HG03135 (cell line): ENCODE results near the gene MT1X.

Source experiments
- ATAC-seq: cut with Tn5 transposase; IDR thresholded peaks from one replicate; pipeline ENCODE4 v1.9.1; 2021; ENCODE audit warnings: mild to moderate bottlenecking, moderate library complexity; ENCODE audit not compliant: unreplicated experiment

Gene MT1X

DNA sequence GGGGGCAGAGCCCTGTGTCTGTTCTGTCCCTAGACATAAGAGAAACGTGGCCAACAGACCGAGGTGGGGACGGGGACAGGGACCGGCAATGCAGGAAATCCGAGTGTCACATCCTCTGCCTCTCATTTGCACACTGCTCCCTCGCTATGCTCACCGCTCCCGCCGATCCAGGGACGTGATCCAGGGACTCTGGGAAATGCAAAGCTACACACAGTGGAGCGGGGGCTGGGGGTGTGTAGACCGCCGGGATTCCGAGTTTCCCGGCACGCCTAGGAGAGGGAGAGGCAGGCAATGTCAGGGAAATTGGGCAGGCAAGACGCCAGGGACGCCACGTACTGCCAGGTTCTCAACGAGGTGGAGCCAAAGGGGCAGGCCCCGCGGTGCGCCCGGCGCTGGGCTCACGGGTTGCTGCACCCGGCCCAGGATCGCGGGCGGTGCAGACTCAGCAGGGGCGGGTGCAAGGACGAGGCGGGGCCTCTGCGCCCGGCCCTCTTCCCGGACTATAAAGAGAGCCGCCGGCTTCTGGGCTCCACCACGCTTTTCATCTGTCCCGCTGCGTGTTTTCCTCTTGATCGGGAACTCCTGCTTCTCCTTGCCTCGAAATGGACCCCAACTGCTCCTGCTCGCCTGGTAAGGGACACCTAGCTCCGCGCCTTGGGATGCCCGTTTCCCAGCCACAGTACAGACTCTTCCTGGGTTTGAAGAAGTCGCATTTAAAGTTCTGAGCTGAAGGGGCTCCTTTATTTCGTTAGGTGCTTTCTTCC is at the start of gene MT1X:
Gene MT1X, plus strand, starts transcription at position 532 of the 764 bp plus-strand sequence. Its CDS starts 71 bp downstream, at position 603.
- peak; percentile 98 for ATAC-seq

DNA sequence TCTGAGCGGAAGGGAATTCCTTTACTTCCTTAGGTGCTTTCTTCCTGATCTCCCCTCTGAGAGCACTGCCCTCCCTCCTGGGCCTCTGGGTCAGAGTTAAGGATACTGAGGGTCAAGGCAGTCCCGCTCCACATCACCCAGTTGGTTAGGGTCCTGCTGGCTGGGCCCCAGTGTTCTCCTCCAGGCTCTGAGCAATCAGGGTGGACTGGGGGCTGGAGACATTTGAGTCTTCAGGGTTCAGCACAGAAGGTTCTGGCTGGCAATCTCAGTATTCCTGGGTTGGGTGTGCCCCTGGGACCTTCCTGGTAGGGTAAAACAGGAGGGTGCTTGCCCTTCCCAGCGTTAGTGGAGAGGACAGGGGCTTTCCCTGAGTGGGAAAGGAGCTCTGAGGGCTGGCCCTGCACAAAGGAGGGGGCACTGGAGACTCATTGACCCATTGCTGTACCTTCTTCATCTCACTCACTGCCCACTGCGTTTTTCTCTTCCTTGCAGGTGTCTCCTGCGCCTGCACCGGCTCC is 49.4 kb upstream of the MT1X start:
- no peak for ATAC-seq

DNA sequence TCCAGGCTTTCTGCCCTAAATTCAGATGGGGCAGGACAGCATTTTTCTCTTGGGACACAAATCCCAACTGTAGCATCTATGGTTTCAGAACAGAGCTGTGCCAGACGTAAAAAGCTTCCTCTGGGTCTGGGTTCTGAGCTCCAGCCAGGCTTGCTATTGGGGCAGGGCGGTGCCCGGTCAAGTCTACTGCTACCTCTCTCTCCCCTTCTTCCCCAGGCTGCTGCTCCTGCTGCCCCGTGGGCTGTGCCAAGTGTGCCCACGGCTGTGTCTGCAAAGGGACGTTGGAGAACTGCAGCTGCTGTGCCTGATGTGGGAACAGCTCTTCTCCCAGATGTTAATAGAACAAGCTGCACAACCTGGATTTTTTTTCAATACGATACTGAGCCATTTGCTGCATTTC is 48.7 kb upstream of the MT1X start:
- no peak for ATAC-seq

DNA sequence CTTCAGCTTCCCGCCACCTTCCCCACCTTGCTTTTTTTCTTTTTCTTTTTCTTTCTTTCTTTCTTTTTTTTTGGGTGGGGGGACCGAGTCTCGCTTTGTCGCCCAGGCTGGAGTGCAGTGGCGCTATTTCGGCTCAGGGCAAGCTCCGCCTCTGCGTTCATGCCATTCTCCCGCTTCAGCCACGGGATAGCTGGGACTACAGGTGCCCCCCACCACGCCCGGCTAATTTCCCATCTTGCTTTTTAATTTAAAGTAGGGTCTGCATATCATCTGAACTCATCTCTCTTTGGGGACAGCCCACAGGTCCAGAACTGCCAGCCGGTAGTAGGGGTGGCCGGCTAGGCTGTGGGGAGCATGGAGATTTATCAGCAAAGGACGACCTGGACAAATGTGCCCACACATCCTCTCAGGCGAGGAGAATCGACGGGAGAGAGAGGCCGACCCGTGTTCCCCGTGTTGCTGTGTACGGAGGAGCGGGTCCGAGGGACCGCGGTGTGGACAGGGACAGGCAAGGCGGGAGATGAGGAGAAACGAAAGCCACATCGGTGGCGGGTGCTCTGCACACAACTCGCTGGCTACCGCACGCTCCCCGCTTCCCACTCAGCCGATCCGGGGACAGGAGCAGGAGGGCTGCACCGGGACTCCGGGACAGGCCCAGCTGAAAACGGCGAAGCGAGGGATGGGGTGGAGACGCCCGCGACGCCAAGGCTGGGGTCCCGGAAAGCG is 47.4 kb upstream of the MT1X start:
- no peak for ATAC-seq

DNA sequence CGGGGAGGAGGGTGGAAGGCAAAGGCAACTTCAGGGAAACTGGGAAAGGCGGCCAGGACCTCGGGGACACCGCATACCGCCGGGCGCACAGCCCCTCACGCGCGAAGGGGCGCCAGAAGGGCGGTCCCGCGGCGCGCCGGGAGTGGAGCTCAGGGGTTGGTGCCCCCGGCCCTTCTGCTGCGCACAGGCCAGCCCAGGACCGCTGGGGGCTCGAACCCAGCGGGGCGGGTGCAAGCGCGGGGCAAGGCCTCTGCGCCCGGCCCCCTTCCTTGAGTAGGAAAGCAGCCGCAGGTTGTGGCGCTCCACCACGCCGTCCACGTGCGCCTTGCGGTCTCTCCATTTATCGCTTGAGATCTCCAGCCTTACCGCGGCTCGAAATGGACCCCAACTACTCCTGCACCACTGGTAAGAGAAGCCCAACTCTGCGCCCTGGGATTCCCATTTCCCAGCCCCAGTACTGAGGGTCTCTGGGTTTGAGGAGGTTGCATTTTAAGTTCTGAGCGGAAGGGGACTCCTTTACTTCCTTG is 46.8 kb upstream of the MT1X start:
- ATAC-seq = no peak

DNA sequence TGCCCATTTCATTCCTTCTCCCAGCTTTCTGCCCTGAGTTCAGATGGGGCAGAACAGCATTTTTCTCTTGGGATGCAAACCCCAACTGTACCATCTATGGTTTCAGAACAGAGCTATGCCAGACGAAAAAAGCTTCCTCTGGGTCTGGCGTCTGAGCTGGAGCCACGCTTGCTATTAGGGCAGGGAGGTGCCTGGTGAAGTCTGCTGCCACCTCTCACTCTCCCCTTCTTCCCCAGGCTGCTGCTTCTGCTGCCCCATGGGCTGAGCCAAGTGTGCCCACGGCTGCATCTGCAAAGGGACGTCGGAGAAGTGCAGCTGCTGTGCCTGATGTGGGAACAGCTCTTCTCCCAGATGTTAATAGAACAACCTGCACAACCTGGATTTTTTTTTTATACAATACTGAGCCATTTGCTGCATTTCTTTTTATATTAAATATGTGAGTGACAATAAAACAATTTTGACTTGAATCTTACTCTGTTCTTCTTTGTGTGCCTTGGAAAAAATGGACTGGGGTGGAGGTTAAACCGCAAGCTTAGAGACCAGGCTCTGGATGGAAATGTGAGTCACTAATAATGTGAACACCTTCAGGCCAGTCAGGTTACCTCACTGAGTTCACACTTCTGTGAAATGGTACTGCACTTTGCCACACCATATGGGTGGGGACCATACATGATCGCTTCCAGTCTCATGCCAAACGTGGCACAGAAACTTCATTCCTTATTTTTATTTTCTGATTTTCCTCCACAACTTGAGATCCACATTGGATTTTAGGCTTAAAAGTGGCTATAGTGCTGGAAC is 45.5 kb upstream of the MT1X start:
- no peak for ATAC-seq

DNA sequence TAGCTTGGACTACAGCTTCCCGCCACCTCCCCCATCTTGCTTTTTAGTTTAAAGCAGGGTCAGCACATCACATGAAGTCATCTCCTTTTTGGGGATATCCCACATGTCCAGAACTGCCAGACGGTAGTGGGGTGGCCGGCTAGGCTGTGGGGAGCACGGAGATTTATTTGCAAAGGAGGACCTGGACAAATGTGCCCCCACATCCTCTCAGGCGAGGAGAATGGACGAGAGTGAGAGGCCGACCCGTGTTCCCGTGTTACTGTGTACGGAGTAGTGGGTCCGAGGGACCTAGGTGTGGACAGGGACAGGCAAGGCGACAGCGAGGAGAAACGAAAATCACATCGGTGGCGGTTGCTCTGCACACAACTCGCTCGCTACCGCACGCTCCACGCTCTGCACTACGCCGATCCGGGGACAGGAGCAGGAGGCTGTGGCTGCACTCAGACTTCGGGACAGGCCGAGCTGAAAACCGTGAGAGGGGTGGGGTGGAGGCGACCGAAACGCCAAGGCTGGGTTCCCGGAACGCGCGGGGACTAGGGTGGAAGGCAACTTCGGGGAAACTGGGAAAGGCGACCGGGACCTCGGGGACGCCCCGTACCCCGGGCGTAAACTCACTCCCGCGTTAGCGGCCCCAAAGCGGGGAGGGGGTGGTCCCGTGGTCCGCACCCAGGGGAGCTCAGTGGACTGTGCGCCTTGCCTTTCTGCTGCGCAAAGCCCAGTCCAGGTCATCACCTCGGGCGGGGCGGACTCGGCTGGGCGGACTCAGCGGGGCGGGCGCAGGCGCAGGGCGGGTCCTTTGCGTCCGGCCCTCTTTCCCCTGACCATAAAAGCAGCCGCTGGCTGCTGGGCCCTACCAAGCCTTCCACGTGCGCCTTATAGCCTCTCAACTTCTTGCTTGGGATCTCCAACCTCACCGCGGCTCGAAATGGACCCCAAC is 44.2 kb upstream of the MT1X start, which contains the start of gene MT1A:
Gene MT1A, plus strand, starts transcription at position 853 of the 937 bp plus-strand sequence. Its CDS starts 73 bp downstream, at position 926.
- ATAC-seq = no peak

DNA sequence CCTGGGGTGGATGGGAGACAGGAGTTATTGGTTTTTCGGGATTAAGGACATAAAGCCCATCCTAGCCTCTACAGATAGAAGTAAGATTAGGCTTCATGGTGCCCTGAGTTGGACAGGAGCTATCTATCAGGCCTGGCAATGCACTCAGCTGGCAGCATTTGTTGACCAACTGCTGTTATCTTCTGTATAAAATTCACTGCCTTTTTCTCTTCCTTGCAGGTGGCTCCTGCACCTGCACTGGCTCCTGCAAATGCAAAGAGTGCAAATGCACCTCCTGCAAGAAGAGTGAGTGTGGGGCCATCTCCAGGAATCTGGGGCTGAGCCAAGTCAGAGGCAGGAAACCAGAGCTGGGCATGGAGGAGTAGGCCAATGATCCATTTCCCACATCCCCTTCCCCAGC is 43.2 kb upstream of the MT1X start:
- no peak for ATAC-seq

DNA sequence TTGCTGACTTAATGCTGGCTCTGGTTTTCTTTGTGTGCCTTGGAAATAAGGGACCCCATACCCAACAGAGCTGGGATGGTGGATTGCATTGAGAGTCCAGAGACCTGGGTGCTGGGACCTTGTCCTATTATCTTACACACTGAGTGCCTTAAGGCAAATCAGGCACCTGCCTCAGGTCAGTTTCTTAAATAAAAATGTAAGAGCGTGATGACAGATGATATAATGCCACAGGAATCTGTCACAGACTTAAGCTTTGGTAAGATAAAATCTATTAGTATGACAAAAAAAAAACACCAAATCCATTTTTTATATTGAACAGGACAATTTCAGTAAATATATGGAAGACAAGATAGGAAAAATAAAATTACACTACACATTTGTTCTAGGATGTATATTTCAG is 42.2 kb upstream of the MT1X start:
- ATAC-seq = no peak

DNA sequence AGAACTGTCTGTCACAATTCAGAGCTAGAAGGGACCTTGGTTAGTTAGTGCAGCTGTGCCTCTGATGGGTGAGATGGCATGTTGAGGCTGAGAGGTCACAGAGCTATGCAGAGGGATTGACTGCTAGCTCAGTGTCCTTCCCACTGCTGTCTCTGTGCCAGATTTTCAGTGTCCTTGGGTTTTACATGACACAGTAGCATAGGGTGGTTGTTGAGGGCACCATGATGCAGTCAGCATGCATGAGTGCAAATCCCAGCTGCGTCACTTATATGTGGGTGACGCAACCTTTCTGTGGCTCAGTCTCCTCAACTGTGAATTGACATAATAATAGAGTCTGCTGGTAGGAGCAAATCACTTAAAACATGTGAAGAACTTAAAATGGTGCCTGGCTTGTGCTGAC is 41.1 kb upstream of the MT1X start:
- no peak for ATAC-seq

DNA sequence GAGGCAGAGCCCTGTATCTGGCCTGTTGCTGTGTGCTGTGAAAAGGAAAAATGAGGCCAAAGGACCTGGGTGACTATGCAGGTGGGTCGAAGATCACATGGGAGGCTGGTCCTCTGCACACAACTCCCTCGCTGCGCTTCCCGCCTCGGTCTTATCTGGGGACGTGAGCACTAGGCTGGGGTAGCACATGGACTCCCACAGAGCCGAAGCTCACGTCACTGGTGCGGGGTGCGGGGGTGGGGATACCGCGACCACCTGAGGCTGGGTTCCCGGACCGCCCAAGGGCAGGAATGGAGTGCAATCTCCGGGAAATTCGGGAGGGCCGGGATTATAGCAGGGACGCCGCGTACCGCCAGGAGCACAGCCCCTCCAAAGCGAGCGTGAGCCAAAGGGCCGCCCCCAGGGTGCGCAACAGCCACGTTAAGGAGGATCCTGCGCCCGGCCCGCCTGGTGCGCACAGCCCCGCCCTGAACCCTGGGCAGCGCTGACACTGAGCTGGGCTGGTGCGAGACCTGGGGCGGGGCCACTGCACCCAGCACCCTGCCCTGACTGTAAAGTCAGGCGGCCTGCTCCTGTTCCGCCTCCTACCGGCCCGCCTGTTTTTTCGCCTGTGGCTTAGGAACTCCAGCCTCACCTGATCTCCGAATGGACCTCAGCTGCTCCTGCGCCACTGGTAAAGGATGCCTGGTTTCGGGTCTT is 39.0 kb upstream of the MT1X start:
- ATAC-seq = no peak

DNA sequence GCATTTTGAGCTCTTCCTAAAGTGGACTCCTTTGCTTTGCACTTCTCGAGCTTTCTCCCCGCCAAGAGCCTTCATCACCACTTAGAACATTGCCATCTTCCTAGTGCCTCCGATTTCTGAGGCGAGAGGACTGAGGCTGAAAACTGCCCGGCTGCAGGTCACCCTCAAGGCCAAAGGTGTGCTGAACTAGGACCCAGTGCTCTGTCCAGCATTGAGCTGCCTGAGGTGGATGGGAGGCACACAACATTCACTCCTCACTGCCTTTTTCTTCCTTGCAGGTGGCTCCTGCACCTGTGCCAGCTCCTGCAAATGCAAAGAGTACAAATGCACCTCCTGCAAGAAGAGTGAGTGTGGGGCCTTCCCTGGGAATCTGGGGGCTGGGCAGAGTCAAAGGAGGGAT is 38.4 kb upstream of the MT1X start:
- no peak for ATAC-seq

DNA sequence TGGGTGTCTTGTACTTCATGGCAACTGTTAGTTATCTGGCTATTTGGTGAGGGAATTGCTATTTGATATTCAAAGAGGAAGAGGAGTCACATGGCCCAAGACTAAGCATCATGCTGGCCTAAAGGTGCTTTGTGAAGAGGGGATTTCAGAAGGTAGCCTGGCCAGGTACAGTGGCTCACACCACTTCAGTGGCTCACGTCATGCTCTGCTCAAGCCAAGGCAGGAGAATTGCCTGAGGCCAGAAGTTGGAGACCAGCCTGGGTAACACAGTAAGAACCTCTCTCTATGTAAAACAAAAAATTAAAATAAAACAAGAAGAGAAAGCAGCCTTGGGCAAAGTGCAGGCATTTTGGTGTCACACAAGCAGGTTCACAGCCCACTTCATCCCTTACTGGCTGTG is 37.0 kb upstream of the MT1X start:
- ATAC-seq = no peak

DNA sequence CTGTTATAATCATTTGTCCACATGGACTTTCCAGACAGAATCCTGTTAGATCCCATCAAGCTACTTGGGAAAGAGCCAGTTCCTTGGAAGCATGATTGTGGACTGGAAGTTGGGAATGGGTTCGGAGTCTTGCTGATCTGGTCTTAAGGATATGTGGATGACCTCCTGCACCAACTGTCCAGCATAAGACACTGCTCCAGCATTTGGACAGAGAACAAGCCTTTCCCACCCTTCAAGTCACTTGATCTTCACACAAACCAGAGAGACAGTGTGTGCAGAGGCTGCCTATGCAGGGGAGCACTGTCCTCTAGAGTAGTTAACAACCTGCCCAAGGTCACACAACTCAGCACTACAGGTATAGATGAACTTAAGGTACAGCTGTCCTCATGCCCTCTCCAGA is 36.4 kb upstream of the MT1X start:
- no peak for ATAC-seq

DNA sequence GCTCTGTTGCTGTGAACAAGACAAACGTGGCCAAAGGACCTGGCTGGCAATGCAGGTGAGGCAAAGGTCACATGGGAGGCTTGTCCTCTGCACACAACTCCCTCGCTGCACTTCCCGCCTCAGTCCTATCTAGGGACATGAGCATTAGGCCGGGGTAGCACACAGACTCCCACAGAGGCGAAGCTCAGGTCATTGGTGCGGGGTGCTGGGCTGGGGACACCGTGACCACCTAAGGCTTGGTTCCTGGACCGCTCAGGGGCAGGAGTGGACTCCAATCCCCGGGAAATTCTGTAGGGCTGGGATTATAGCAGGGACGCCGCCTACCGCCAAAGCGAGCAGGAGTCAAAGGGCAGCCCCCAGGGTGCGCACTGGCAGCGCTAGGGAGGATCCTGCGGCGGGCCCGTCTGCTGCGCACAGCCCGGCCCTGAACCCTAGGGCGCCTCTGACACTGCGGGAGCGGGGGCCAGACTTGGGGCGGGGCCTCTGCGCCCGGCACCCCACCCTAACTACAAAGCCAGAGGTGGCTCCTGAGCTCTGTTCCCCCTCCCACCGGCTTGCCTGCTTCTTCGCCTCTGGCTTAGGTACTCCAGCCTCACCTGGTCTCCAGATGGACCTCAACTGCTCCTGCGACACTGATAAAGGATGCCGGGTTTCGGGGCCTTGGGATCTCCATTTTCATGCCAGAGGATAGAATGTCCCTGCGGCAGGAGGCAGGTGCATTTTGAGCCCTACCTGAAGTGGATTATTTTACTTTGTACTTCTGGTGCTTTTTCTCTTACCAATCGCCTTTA is 34.4 kb upstream of the MT1X start:
- ATAC-seq = no peak

DNA sequence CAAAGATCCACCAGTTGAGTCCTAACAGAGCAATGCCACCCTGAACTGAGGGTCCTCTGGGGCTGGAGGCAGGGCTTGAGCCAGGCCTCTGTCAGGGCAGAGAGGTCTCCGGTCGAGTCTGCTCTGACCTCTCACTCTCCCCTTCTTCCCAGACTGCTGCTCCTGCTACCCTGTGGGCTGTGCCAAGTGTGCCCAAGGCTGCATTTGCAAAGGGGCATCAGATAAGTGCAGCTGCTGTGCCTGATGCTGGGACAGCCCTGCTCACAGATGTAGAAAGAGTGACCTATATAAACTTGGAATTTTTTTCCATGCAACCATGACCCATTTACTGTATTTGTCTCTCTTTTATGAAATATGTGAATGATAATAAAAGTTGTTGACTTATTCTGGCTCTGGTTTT is 33.0 kb upstream of the MT1X start:
- ATAC-seq = no peak

DNA sequence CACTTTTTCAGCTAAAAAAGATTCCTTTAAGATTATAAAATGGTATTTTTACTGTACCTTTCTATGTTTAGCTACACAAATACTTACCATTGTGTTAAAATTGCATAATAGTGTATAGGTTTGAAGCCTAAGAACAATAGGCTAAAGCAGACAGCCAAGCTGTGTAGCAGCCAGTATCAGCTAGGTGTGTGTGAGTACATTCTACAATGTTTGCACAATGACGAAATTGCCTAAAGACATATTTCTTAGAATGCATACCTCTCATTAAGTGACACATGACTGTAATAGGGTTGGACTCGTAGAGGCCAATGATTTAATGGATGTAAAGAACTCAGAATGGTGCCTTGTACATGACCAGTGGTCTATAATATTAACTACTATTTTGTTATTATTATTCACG is 32.5 kb upstream of the MT1X start:
- ATAC-seq = no peak

DNA sequence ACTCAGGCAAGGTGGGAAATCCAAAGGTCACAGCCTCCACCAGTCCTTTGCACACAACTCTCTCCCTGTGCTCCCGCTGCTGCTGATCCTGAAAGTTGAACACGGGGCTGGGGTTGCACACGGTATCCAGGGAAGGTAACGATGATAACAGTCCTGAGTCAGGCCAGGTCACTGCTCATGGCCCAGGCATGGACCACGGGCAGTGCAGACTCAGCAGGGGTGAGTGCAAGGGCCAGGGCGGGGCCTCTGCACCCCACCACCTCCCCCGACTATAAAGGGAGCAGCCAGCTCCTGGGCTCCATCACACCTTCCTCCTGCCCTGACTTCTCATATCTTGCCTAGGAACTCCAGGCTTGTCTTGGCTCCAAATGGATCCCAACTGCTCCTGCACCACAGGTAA is 30.7 kb upstream of the MT1X start, which contains the start of gene MT1B:
Gene MT1B, plus strand, starts transcription at position 301 of the 400 bp plus-strand sequence. Its CDS starts 68 bp downstream, at position 369.
- no peak for ATAC-seq
